Upper lobe of left lung (tissue), 4 donors: ENCODE measurements around the gene SEL1L2.
"Not testable (repeated sequence)": the region's sequence is repeated elsewhere in the genome, so short reads cannot be mapped to it uniquely, and the experiment has no call there.

Experiments used
- EP300 ChIP-seq, 4 donors: sonication (generic); formaldehyde crosslinking; IDR thresholded peaks; one replicate each; pipeline ENCODE4 v1.5.1; 2017; ENCODE audit warnings: antibody characterized with exemption in 4 of 4, control low read depth in 2 of 4
- POLR2A ChIP-seq, 4 donors: fragments of 450-650 bp; IDR thresholded peaks; one replicate each; pipeline ENCODE4 v1.5.1; 2016 to 2017; ENCODE audit warnings: antibody characterized with exemption in 4 of 4, mild to moderate bottlenecking in 2 of 4
- TF ChIP-seq, protein P1 (sequence below), 6 experiments: fragments of 450-650 bp in 4 of 6; fragments of 200-600 bp in 2 of 6; sonication (generic) in 2 of 6; IDR thresholded peaks; one replicate each; pipeline ENCODE4 v1.5.1; 2016 to 2019; ENCODE audit warnings: antibody characterized with exemption in 6 of 6

DNA sequence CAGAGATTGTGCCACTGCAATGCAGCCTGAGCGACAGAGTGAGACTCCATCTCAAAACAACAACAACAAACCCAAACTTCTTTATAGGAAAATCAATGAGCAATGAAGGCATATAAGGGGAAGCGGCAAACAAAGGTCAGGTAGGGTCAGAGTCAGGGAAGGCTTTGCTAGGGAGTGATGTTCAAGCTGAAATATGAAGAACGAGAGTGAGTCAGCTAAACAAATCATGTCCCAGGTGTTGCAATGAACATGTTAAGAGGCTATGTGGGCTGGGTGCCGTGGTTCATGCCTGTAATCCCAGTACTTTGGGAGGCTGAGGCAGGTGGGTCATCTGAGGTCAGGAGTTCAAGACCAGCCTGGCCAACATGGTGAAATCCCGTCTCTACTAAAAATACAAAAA lies 1.5 kb upstream of the SEL1L2 start:
- TF ChIP-seq, protein P1, sequence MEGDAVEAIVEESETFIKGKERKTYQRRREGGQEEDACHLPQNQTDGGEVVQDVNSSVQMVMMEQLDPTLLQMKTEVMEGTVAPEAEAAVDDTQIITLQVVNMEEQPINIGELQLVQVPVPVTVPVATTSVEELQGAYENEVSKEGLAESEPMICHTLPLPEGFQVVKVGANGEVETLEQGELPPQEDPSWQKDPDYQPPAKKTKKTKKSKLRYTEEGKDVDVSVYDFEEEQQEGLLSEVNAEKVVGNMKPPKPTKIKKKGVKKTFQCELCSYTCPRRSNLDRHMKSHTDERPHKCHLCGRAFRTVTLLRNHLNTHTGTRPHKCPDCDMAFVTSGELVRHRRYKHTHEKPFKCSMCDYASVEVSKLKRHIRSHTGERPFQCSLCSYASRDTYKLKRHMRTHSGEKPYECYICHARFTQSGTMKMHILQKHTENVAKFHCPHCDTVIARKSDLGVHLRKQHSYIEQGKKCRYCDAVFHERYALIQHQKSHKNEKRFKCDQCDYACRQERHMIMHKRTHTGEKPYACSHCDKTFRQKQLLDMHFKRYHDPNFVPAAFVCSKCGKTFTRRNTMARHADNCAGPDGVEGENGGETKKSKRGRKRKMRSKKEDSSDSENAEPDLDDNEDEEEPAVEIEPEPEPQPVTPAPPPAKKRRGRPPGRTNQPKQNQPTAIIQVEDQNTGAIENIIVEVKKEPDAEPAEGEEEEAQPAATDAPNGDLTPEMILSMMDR (IDR thresholded peaks at IDR 0.05) = not testable (repeated sequence)
- not testable (repeated sequence) for TF ChIP-seq POLR2A, EP300 (IDR thresholded peaks at IDR 0.05)
